A549 treated with AZD9567 at 1 μM for 4 hours (cell line): ENCODE results near the gene BCL2L2. TPM values are rescaled to one million over a fixed set of nuclear protein-coding genes. Genes with fewer than 3 reads are reported as not detected.

Experiments used
- total RNA-seq: library from RNA; stranded (reverse); fragments of 200-300 nt; extraction: Qiagen RNA extraction; gene quantifications from 5 replicates; pipeline ENCODE4 v1.2.3, GENCODE V29; 2022; ENCODE audit not compliant: insufficient read depth

The BCL2L2 gene, protein sequence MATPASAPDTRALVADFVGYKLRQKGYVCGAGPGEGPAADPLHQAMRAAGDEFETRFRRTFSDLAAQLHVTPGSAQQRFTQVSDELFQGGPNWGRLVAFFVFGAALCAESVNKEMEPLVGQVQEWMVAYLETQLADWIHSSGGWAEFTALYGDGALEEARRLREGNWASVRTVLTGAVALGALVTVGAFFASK
- 13.4 to 19.6 TPM (median 17.9 TPM) in 5 replicates for total RNA-seq

DNA sequence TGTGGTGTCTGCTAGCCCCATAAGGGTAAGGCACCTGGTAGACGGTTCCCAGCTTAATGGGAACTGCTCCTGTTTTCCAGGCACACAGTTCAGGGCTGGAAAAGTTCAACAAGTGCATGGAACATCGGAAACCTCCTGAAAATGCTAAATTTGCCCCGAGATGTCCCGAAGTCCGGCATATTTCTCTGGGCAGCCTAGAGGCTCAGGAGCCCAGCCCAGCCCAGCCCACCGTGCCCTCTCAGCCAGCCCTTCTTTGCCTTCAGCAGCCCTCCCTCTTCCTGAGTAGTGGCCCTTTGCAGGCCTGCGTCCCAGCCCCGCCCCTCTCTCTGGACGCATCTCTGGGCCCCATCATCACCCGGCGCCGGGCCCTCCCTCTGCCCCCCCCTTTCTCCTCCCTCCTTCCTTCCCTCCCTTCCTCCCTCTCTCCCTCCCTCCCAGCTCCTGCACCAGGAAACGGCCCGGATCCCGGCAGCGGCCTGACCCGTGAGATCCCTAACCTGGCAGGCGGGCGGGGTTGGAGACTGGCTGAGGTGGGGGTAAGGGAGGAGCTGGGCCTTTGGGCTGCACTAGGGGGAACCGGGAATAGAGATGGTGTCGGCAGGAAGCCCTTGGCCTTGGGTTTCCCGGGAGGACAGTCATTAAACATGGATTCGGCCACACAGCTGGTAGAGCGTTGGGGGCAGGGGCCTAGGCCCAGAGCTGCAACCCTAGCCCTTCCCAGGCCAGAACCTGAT, at the start of gene BCL2L2:
Gene BCL2L2, plus strand, starts transcription at position 422 of the 734 bp plus-strand sequence. CDS start 935 bp downstream, outside the sequence.

DNA sequence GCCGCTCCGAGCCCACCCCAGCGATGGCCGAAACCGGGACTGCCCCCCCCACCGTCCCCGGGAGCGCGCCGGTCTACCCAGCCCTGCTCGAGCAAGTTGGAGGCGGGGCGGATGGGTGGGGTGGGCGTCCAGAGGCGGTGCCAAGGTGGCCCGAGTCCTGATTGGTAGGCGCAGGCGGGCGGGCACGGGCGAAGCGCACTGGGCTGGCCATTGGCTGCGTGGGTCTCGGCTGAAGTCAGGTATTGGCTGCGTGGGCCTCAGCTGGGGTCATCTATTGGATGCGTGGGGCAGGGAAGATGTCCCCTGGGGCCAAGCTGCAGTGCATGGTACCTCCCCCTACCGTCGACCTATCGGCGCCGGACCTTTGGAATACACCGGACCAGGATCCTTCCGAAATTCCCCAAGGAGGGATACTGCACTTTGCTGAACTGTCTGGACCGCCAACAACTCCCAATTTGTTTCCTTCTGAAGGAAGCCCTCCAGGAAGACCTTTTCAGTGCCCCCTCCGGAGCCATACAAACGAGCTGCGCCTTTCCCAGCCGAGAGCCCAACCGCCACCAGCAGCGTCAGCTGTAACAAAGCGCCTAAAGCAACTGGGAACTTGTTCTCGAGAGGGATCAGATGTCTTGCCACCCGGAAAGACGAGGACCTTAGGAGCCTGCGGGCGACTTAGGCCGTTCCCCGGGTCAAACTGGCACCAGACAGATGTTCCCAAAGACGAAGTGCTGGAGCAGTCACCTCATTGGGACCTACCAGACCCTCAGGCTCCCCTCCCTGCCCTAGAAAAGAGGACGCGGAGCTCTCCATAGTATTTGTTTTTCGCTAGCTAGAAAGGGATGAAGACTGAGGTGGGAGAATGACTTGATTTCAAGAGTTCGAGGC, 20.4 kb upstream of the BCL2L2 start, which contains the start of gene HOMEZ:
Gene HOMEZ, minus strand, starts transcription at position 113 of the 882 bp plus-strand sequence. CDS start 180 bp downstream, outside the sequence.

DNA sequence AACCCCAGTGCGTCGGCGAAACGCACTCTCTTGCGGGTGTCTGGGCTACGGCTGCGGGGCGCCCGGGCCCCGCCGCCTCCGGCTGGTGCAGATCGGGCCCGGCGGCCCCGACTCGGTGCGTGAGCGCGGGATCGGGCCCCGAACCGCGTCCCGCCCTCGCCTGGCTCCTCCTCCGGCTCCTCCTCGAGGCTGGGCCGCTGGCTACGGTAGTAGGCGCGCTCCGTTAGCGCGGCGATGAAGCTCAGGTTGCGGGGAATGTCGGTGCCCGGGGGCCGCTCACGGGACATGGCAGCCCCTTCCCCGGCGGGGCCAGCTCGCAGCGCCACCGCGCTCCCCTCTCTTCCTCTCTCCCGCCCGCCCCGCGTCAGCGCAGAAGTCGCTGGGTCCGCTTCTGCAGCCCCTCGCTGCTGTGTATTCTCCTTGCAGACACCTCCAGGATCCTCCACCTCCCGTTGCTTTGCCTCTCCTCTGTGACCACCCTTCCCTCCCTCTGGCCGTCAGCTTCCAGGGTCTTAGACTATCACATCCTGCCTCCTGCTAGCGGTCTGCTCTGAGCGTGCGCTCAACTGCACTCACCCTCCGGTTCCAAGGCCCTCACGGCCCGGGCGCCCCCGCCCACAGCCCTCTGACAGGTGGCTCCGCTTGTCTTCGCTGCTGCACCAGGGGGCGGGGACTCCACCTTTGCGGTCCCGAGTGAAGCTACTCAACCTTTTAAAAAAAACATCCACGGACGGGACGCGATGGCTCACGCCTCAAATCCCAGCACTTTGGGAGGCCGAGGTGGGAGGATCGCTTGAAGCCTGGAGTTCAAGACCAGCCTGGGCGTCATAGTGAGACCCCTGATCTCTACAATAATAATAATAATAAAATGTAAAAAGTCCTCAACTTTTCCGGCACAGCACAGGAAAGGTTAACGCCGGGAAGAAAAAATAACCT, 4.1 kb upstream of the BCL2L2 start, which contains the start of gene PPP1R3E:
Gene PPP1R3E, minus strand, starts transcription at position 570 of the 936 bp plus-strand sequence. Its CDS starts 283 bp downstream, at position 287.

DNA sequence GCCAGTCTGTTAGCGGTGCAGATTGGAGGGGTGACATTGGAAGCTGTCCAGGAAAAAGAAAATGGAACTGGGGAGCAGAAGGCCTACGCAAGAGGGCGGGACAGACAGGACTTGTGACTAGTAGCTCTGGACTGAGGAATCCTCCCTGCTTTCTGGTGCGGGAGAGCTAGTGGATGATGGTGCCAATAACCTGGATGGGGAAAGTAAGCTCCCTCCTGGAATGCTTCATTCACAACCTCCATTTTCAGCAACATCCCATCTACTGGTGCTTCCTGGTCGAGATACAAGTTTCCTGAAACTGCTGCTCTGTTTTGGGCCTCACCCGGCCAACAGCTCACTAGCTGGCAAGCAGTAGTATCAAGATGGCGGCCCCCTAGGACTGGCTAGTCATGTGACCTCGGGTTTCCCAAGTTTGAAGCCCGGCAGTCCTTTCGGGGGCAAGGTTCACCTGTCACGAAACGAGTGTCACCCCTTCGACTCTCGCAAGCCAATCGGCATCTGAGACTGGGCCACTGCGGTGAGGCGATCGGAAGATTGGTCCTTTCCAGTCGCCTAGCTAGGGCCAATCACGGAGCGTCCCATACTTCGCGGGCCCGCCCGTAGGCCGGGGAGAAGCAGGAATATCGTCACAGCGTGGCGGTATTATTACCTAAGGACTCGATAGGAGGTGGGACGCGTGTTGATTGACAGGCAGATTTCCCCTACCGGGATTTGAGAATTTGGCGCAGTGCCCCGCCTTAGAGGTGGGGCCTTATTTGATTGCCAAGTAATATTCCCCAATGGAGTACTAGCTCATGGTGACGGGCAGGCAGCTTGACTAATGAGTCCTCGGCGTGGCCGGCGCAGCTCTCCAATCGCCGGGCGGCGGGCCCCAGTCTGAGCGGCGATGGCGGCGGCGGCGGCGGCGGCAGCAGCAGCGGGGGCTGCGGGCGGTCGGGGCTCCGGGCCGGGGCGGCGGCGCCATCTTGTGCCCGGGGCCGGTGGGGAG, 14.2 kb downstream of the BCL2L2 start, which contains the start of gene PABPN1:
Gene PABPN1, plus strand, starts transcription at position 874 of the 988 bp plus-strand sequence. Its CDS starts 13 bp downstream, at position 887.

DNA sequence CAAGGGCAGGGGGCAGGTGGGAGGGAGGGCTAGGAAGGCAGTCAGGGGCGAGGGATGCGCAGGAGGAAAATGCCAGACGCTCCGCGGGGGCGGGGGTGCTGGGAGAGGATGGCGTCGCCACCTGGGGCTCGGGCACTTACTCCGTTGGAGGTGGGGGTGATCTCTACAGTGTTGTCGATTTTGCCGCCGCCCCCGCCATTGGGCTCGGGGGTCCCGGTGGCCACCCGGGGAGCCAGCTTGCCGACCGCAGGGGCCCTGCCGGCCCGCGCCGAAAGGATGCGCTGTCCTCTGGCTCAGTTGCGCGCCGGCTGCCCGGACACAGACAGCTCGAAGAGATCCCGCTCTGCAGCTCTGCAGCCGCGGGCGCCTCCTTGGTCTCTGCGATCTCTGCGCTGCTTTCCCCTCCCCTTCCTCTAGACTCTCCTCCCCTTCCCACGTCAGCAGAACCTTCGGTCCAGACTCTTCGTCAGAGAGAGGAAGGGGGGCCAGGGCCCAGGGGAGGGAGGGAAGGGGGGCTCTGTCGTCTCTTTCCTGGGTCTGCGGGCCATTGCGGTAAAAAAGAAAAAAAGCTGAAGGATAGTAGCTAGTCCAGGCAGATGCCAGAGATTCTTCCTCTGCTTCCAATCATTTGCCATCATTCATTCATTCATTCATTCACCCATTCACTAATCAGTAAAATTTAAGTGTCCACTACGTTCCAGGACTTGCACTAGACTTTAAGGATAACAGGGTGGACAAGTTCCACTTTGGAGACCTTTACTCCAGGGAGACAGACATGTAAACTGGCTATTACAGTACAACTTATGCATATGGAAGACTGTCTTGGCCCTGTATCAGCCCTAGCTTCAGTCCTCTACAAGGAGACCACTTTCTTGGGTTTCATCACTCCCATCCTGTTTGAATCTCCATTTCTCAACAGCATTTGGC, 46.1 kb downstream of the BCL2L2 start, which contains the start of gene SLC22A17:
Gene SLC22A17, minus strand, starts transcription at position 382 of the 927 bp plus-strand sequence.

Other genes starting within 250 kb of the BCL2L2 start
- gene CDH24, start 249.3 kb upstream of the BCL2L2 start, total RNA-seq: 3.1 to 5.1 TPM (median 5.0 TPM) in 5 replicates
- gene ACIN1, start 211.7 kb upstream of the BCL2L2 start, total RNA-seq: 94.3 to 100 TPM (median 97.3 TPM) in 5 replicates
- gene C14orf119, start 211.3 kb upstream of the BCL2L2 start, total RNA-seq: 82.9 to 104 TPM (median 100 TPM) in 5 replicates
- not detected in 5 replicates for gene CIROP, start 201.8 kb upstream of the BCL2L2 start, total RNA-seq
- 0.05 TPM in 1 of 5 replicates, not detected in the others for gene CEBPE, start 187.6 kb upstream of the BCL2L2 start, total RNA-seq
- 1.1 to 1.5 TPM (median 1.2 TPM) in 4 of 5 replicates, not detected in the other for gene SLC7A8, start 123.2 kb upstream of the BCL2L2 start, total RNA-seq
- gene RNF212B, start 68.9 kb upstream of the BCL2L2 start, total RNA-seq: not detected in 5 replicates
- gene HOMEZ, start 20.7 kb upstream of the BCL2L2 start, total RNA-seq: 8.3 to 21.3 TPM (median 9.3 TPM) in 5 replicates
- 3.9 to 8.9 TPM (median 4.3 TPM) in 5 replicates for gene PPP1R3E, start 4.0 kb upstream of the BCL2L2 start, total RNA-seq
- 136 to 154 TPM (median 142 TPM) in 5 replicates for gene PABPN1, start 14.6 kb downstream of the BCL2L2 start, total RNA-seq
- 5.9 to 8.7 TPM (median 6.8 TPM) in 5 replicates for gene SLC22A17, start 46.1 kb downstream of the BCL2L2 start, total RNA-seq
- gene EFS, start 58.3 kb downstream of the BCL2L2 start, total RNA-seq: not detected in 5 replicates
- gene IL25, start 66.0 kb downstream of the BCL2L2 start, total RNA-seq: not detected in 5 replicates
- gene CMTM5, start 70.2 kb downstream of the BCL2L2 start, total RNA-seq: not detected in 5 replicates
- 0.02 TPM in 2 of 5 replicates, not detected in the others for gene MYH6, start 101.4 kb downstream of the BCL2L2 start, total RNA-seq
- not detected in 5 replicates for gene MYH7, start 128.8 kb downstream of the BCL2L2 start, total RNA-seq
- gene NGDN, start 162.9 kb downstream of the BCL2L2 start, total RNA-seq: 53.3 to 62.7 TPM (median 61.0 TPM) in 5 replicates
- 0.48 to 0.80 TPM (median 0.64 TPM) in 5 replicates for gene ZFHX2, start 244.9 kb downstream of the BCL2L2 start, total RNA-seq
- 6.4 to 14.3 TPM (median 11.4 TPM) in 5 replicates for gene THTPA, start 249.4 kb downstream of the BCL2L2 start, total RNA-seq